Esophagus squamous epithelium (tissue), 4 donors: ENCODE measurements around the gene MXD4.

Source experiments
- POLR2A ChIP-seq, 4 donors: fragments of 450-650 bp; IDR thresholded peaks; one replicate each; pipeline ENCODE4 v1.6.1; 2017; ENCODE audit warnings: antibody characterized with exemption in 4 of 4, mild to moderate bottlenecking in 4 of 4, moderate library complexity in 3 of 4
- TF ChIP-seq, protein P1 (sequence below), 6 experiments: fragments of 450-650 bp in 4 of 6; fragments of 200-600 bp in 2 of 6; sonication (generic) in 2 of 6; IDR thresholded peaks; one replicate each; pipeline ENCODE4 v1.5.1; 2016 to 2019; ENCODE audit warnings: antibody characterized with exemption in 6 of 6, mild to moderate bottlenecking in 4 of 6, moderate library complexity in 4 of 6

DNA sequence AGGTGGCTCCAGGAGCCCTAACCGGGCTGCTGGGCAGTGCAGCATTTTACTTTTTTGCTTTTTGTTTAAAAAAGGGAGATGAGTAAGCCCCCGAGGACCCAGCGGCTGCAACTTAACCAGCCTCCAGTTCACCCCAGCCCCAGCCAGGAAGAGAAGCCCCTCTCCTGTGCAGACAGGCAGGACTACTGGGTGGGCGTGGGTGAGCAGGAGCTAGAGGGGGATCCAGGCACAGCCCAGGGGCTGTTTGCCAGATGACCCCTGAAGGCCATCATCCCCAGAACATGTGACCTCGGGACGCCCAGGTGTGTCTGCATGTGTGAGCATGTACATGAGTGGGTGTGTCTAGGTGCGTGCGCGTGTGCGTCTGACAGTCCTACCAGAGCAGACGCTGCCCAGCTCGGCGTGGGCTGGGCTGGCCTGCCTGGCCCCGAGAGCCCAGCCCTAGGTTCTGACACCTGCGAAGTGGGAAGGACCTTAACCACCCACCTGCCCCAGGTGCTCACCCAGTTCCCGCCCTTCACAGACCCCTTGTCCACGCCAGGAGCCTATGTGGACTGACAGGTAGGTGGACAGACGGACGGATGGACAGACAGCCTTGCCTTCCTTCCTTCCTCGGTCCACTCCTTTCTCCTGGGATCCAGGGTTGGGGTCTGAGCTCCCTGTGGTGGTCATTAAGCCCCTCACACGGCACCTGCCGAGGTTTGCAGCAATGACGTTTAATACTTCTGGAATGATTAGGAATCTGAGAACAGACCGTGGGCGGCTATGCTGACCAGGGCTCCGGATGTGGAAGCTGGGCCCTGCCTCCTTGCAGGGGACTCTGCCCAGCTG is 12.2 kb downstream of the MXD4 start:
- TF ChIP-seq, protein P1, sequence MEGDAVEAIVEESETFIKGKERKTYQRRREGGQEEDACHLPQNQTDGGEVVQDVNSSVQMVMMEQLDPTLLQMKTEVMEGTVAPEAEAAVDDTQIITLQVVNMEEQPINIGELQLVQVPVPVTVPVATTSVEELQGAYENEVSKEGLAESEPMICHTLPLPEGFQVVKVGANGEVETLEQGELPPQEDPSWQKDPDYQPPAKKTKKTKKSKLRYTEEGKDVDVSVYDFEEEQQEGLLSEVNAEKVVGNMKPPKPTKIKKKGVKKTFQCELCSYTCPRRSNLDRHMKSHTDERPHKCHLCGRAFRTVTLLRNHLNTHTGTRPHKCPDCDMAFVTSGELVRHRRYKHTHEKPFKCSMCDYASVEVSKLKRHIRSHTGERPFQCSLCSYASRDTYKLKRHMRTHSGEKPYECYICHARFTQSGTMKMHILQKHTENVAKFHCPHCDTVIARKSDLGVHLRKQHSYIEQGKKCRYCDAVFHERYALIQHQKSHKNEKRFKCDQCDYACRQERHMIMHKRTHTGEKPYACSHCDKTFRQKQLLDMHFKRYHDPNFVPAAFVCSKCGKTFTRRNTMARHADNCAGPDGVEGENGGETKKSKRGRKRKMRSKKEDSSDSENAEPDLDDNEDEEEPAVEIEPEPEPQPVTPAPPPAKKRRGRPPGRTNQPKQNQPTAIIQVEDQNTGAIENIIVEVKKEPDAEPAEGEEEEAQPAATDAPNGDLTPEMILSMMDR (IDR thresholded peaks at IDR 0.05): no peak
- TF ChIP-seq POLR2A (IDR thresholded peaks at IDR 0.05): no peak
